SHP77 treated with DMSO at 0.1 percent for 48 hours (cell line): ENCODE measurements around the gene BCL2L13.
"Not testable (repeated sequence)": the region's sequence is repeated elsewhere in the genome, so short reads cannot be mapped to it uniquely, and the experiment has no call there.

Experiments
- DNase-seq: peaks from one replicate; lab custom pipeline; 2025; lab: John Stamatoyannopoulos, UW

BCL2L13 gene

DNA sequence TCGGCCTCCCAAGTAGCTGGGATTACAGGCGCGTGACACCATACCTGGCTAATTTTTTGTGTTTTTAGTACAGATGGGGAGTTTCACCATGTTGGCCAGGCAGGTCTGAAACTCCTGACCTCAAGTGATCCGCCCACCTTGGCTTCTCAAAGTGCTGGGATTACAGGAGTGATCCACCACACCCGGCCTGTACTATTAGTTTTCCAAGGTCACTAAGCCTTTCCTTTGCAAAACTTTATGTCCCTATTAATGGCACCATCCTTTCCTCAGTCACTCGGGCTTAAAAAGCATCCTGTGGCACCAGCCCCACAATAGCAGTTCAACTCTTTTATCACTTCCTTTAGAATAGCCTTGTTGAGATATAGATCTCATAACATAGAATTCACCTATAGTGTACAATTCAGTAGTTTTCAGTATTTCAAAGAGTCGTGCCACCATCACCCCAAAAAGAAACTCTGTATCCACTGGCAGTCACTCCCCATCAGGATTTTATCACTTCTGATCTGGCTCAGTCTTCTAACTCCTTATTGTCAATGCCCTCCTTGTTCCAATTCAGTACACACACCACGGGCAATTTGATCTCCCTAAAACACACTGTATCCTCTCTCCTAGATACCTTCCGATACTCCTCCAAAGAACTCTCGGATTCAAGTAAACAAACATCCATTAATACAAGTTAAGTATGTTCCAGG lies 921 bp upstream of the BCL2L13 start:
- no peak for DNase-seq

DNA sequence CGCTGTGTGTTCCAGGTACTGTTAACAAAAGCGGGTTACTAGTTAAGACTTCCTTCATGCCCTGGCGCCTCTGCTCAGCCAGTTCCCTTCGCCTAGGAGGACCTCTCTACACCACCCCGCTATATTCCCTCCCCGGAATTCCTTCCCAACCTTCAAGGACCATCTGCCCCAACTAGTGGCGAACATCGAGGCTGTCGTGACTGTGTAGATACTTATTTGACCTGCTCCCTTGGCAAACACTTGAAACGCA lies 450 bp upstream of the BCL2L13 start:
- DNase-seq = peak; percentile 82

DNA sequence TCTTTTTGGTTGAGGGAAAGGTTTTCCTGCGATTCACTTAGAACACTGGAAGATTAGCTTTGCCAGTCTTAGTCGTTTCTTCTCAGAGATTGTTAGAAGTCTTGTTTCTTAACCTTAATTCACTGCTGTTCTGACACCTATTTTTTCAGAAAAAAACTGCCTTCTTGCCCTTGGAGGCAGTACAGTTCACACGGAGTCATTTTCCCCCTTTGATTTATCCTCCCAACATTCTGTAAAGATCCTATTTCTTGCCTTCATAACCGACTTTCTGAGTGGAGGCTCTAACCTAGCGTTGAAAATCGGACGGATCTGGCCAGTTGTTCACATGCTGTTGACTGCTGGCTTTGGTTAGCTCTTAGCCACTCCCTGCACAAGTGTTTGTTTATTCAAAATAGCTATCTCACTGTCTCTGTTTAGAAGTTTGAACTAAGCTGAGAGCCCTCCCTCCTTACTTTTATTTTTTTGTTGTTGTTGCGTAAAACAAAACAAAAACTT lies 737 bp downstream of the BCL2L13 start:
- peak; percentile 9 for DNase-seq

DNA sequence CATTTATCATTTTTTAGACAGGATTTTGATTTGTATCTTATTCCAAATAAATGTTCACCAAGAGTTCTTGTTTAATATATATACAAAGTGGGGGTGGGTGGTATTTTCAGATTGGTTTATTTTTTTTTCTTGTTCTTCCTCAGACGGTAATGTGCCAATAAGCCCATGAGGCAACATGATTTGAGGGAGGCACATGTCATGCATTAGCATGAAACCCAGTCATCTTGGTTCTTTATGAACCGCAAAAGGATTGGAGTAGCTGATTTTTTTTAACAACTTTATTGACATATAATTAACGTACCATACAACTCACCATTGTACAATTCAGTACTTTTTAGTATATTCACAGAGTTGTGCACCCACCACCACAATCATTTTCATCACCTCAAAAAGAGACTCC lies 2.7 kb downstream of the BCL2L13 start:
- no peak for DNase-seq

DNA sequence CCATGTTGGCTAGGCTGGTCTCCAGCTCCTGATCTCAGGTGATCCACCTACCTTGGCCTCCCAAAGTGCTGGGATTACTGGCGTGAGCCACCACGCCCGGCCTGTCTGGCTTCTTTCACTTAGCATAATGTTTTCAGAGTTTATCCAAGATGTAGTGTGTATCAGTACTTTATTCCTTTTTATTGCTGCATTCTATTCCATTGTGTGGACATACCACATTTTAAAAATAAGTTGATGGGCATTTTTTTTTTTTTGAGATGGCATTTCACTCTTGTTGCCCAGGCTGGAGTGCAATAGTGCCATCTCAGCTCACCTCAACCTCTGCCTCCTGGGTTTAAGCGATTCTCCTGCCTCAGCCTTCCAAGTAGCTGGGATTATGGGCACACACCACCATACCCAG lies 3.8 kb downstream of the BCL2L13 start:
- DNase-seq = not testable (repeated sequence)

DNA sequence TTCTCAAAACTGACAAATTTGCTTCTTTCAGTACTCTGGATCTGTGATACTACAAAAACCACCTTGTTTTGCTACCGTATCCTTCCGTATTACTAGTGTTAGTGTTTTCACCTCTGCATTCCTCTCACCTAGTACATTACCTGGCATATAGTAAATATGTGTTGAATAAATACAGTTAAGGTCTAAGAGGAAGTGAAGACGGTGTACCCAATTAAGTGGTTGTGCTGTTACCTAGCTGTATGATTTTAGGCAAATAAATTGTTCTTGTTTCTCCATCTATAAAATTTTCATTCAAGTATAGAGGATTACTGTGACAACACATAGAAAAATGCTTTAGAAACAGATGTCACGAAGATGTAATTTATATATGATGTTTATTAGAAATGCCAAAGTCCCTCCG lies 8.9 kb downstream of the BCL2L13 start:
- no peak for DNase-seq

DNA sequence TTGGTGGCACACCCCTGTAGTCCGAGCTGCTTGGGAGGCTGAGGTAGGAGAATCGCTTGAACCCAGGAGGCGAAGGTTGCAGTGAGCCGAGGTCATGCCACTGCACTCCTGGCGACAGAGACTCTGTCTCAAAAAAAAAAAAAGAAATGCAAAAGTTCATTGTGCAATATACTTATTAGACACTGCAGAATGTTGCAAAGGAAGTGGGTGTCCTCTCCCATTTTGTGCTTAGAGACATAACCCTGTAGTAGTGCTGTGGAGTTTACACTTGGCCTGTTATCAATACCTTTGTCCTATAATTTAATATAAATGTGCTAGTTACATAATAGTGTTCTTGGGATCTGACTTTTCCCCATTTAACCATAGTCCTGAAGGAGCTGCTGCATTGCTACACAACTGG lies 9.4 kb downstream of the BCL2L13 start:
- no peak for DNase-seq

DNA sequence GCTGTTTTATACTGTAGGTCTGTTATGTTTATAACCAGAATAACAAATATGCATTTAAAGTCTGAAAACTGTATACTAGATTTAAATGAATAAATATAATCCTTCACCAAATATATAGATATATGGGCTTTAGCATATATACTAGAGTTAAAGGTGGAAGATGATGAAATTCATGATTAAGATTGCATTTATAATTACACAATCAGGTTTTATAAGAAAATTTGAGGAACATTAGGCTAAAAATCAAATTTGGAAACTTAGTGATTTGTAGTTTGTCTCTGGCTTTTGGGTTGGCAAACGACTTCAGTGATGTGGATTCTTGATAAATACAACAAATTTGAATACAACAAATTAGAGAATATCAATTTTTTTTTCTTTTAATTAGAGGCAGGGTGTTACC lies 10.0 kb downstream of the BCL2L13 start:
- no peak for DNase-seq

DNA sequence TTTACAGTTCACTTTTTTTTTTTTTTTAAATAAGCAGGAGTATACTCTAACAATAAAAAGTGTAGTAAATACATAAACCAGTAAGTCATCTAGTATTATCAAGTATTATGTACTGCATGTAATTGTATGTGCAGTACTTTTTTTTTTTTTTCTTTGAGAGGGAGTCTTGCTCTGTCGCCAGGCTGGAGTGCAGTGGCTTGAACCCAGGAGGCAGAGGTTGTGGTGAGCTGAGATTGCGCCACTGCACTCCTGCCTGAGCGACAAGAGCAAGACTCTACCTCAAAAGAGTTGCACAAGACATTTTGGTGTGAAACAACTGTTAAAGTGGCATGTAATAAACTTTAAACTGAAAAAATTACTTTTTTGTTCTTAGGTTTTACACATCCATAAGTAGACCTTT lies 16.7 kb downstream of the BCL2L13 start:
- no peak for DNase-seq

DNA sequence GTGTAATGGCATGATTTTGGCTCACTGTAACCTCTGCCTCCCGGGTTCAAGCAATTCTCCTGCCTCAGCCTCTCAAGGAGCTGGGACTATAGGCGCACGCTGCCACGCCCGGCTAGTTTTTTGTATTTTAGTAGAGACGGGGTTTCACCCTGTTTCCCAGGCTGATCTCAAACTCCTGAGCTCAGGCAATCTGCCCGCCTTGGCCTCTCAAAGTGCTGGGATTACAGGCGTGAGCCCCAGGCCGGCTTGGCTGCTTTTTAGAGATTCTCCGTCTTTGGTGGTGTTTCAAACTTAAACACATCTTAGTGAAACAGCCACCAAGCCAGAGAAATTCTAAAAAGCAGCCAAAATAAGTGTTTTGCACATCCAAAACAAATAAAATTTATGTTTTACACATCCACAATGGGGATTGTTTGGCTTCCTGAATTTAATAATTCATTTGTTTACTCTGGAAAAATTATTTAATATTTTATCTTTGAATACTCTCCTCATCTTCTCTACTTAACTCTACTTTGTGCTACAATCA lies 18.4 kb downstream of the BCL2L13 start:
- DNase-seq = no peak

DNA sequence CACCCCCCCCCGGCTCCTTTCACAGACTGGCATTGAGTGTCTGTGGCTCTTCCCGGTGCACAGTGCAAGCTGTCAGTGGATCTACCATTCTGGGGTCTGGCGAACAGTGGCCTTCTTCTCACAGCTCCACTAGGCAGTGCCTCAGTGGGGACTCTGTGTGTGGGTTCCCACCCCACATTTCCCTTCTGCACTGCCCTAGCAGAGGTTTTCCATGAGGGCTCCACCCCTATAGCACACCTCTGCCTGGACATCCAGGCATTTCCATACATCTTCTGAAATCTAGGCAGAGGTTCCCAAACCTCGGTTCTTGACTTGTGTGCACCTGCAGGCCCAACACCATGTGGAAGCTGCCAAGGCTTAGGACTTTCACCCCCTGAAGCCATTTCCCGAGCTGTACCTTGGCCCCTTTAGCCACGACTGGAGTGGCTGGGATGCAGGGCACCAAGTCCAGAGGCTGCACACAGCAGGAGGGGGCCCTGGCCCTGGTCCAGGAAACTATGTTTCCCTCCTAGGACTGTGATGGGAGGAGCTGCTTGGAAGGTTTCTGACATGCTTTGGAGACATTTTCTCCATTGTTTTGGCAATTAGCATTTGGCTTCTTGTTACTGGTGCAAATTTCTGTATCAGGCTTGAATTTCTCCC lies 26.0 kb downstream of the BCL2L13 start:
- no peak for DNase-seq

DNA sequence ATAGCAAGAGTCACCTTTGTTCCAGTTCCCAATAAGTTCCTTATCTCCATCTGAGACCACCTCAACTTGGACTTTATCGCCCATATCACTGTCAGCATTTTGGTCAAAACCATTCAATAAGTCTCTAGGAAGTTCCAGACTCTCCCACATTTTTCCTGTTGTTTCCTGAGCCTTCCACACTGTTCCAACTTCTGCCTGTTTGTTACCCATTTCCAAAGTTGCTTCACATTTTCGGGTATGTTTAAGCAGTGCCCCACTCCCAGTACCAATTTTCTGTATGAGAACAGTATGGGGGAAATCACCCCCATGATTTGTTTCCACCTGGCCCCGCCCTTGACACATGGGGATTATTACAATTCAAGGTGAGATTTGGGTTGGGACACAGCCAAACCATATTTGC lies 26.7 kb downstream of the BCL2L13 start:
- DNase-seq = no peak

DNA sequence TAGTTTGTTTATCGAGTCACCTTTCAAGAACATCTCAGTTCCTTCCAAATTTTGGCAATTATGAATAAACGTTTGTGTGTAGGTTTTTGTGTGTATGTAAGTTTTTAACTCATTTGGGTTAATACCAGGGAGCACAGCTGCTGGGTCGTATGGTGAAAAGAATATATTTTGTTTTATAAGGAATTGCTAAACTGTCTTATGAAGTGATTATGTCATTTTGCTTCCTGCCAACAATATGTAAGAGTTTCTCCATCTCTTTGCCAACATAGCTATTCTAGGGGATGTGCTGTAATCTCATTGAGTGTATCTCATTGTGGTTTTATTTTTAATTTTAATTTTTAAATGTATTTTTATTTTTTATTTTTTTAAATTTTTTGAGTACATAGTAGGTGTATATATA lies 27.3 kb downstream of the BCL2L13 start:
- no peak for DNase-seq

DNA sequence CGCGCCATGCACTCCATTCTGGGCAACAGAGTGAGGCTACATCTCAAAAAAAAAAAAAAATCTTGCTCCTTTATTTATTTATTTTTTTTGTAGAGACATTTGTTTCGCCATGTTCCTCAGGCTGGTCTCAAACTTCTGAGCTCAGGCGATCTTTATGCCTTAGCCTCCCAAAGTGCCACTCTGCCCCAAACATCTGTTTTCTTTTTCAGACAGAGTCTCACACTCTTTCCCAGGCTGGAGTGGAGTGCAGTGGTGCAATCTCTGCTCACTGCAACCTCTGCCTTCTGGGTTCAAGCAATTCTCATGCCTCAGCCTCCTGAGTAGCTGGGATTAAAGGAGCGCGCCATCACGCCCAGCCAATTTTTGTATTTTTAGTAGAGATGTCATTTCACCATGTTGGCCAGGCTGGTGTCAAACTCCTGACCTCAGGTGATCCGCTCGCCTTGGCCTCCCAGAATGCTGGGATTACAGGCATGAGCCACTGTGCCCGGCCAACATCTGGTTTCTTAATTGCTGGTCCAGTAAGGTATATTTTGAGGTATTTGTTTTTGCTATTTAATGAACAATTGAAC lies 33.0 kb downstream of the BCL2L13 start:
- DNase-seq = not testable (repeated sequence)

DNA sequence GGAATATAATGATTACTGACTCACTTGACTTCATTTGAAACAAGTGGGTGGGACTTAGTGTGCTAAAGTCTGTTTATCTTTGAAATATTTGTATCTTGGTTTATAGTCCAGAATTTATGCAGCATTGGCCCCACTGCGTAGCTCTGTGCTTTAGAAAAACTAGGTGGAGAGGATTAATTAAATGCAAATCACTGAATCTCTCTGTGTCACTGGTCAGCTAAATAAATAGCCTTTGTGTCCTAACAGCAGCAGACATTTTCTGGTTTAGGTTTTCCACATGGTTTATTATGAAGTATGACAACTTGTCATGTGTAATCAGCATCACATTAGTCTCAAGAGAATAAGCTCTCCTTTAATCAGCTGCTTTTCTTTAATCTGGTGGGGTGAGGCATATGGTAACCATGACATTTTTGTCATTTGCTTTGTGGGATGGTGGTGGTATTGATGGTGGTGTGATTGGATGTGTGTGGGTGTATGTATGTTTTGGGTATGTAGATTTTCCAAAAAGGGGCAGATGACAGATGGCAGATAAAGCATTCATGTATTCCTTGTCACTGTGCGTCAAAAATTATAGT lies 33.9 kb downstream of the BCL2L13 start:
- no peak for DNase-seq

DNA sequence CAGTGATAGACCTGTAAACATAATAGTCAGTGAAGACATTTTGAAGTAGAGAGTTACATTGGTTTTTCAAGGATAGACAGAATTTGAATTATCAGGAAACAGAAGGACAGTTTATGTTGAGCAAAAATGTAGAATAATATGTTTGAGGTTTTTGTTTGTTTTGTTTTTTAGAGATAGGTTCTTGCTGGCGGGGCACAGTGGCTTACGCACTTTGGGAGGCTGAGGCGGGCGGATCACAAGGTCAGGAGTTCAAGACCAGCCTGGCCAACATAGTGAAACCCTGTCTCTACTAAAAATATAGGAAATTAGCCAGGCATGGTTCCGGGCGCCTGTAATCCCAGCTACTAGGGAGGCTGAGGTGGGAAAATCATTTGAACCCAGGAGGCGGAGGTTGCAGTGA lies 35.6 kb downstream of the BCL2L13 start:
- no peak for DNase-seq

DNA sequence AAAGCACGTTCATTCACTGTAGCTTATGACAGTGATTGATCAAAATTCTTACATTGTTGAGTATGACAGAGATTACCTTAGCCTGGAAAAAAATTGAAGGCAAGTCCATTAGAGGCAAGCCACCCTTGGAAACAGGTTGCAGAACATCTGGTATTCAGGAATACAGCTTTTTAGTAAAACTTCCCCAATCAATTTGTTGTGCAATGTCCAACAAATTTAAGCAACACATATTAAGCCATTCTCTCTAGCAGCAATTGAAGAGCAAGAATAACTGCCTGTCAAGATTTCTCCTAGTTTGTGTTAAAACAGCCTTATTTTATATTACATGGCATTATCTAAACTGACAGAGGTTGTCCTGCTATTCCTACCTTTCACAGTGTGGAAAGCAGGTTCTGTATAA lies 37.0 kb downstream of the BCL2L13 start:
- no peak for DNase-seq

DNA sequence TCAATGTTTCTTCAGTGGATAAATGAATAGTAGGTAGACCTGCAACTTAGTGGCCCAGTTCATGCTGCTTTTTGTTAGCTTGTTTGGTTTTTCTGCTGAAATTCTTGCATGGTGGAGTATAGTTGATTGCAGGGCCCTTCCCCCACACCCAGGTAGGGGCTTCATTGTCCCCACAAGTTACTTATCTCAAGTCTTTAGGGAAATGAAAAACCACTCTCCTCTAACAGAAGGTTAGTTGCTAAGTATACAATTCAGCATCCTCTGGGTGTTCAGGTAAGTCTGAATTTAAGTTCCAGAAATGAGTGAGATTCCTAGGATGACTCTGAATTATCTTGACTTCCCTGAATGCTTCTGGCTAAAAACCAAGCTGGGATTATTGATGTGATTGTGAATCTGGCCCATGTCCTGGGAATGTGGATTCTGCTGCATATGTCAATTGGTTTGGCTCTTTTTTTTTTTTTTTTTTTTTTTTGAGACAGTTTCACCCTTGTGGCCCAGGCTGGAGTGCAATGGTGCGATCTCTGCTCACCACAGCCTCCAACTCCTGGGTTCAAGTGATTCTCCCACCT lies 40.3 kb downstream of the BCL2L13 start:
- DNase-seq = no peak

DNA sequence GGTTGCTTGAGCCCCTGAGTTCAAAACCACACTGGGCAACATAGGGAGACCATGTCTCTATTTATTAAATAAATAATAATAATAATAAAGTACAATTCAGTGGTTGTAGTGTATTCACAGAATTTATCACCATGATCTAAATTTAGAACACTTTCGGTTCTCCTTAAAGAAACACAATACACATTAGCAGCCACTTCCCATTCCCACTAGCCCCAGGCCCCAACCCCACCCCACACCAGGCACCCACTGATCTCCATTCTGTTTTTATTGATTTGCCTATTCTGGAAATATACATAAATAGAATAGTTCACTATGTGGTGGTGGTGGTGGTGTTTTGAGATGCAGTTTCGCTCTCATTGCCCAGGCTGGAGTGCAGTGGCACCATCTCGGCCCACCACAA lies 45.7 kb downstream of the BCL2L13 start:
- no peak for DNase-seq

DNA sequence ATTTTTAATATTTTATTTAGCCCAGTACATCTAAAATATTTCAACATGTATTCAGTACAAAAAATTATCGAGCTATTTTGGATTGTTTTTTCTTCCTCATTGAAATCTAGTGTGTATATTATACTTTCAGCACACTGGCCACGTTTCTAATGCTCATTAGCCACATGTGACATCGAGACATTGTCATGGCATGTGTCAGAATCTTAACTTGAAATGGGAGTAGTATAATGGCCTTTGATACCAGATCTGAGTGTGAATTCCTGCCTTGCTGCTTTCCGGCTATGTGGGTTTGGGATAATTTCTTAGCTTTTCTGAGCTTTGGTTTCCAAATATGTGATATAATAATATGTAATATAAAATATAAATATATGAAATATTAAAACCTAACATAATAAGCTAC lies 54.3 kb downstream of the BCL2L13 start:
- DNase-seq = no peak

DNA sequence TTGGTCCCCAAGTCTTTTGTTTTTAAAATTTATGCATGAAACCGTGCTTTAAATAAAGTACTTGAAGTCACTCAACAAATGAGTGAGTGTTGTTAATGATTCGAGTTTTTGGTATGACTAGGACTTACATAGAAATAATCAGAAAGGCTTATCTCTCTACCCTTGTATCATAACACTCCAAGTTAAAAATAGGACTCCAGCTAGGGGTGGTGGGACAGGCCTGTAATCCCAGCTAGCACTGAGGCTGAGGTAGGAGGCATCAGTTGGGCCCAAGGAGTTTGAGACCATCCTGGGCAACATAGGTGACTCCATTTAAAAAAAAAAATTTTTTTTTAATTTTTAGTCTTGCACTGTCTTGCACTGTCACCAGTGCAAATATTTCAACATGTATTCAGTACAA lies 55.6 kb downstream of the BCL2L13 start:
- DNase-seq = no peak

DNA sequence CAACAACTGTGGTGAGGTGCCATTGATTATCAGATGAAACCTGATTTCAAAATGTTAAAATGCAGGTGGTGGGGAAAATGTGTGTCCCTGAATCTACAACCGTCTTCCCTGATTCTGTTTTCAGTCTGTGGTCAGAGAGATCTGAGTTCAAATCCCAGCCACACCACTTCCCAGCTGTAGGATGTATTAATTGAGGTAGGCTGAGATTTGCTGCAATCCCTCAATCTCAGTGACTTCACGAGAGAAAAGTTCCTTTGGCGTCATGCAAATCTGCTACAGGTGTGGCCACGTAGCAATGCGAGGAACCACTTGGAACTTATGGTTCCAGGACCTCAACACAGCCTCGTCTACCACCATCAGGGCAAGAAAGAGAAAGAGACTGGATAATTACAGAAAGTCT lies 56.2 kb downstream of the BCL2L13 start:
- DNase-seq = no peak

DNA sequence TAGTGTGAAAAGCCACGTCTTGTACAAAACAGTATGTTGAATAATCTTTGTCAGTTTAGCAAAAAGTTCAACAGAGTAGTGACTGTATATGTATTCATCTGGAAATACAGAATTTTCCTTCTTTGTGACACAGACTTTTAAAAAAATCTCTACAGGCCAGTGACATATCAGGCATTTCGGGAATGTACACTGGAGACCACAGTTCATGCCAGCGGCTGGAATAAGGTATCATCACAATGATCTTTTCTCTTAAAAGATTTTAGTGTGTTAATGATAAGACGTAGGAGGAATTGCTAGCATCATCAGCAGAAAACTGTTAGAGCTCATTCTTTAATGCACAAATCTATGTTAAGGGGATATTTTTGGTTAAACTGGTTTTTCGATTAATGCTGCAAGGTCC lies 57.4 kb downstream of the BCL2L13 start:
- no peak for DNase-seq
